T-cell (primary cell): Measurements from ENCODE around the gene CFAP74. TPM values are rescaled to one million over a fixed set of nuclear protein-coding genes. Genes with fewer than 3 reads are reported as not detected.

Source experiments
- total RNA-seq, 35 experiments: library from RNA in 6 of 35; stranded (reverse) in 6 of 35; fragments of 120-200 nt in 1 of 35; gene quantifications; one replicate each; pipeline versions ENCODE4 v1.2.1 to v1.2.4 and lab custom pipeline; 2013 to 2026

CFAP74 gene
- total RNA-seq, 5 donors from 2014 or later (not counting 1 experiment from before 2014, with no cell fraction given), result not detected

Other genes starting within 250 kb of the CFAP74 start
- 10 to 100 TPM; 45.6 to 68.2 (median 58.0) TPM for gene NADK, start 225.3 kb downstream of the CFAP74 start, total RNA-seq
- 100 to 1,000 TPM; 208 to 295 (median 261) TPM for gene GNB1, start 112.7 kb downstream of the CFAP74 start, total RNA-seq
- gene CALML6, start 88.5 kb downstream of the CFAP74 start, total RNA-seq, result 1 to 10 TPM in 3 of 5 donors, under 1 TPM in 2; 0.82 to 1.3 (median 1.1) TPM
- under 1 TPM in 3 of 5 donors, not detected in 2; 0.28 to 0.93 (median 0.69) TPM for gene TMEM52, start 84.5 kb downstream of the CFAP74 start, total RNA-seq
- gene GABRD, start 15.6 kb upstream of the CFAP74 start, total RNA-seq, result 1 to 10 TPM in 1 of 5 donors, not detected in 4; 1.1 TPM
- 10 to 100 TPM; 27.5 to 36.9 (median 31.0) TPM for gene PRKCZ, start 46.6 kb upstream of the CFAP74 start, total RNA-seq
- gene FAAP20, start 191.0 kb upstream of the CFAP74 start, total RNA-seq, result 10 to 100 TPM; 52.9 to 74.8 (median 68.2) TPM
- gene SKI, start 224.5 kb upstream of the CFAP74 start, total RNA-seq, result 100 to 1,000 TPM; 137 to 299 (median 157) TPM